ENCODE data around the gene MIEF2. TPM values are rescaled to one million over a fixed set of nuclear protein-coding genes. Genes with fewer than 3 reads are reported as not detected.

The MIEF2 gene
- total RNA-seq, 1 experiment from 2014 or later, result 19.4 TPM

DNA sequence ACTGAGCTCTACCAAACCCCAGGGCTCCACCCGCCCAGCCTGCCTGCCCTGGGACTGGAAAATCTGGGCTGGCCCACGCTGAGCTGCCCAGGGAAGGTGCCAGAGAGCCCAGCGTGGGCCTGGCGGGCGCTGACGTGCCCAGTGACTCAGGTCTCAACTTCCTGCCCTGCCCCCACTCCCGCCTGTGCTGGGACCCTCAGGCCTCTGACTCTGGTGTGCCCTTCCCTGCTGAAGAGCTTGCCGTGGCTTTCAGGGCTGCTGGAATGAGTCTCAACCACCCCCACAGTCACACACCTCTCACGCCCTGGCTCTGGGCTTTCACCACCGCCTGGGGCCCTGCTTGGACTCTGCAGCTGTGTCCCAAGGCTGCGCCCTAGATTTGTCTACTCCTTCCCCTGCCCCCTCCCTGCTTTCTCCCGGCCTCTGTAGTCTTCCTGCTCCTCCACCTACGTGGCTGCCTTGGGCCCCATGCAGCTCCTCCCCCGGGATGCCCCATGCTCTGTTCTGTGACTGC is 24.7 kb upstream of the MIEF2 start:
- DNase-seq (ENCODE audit: low spot score), result peak; percentile 84

DNA sequence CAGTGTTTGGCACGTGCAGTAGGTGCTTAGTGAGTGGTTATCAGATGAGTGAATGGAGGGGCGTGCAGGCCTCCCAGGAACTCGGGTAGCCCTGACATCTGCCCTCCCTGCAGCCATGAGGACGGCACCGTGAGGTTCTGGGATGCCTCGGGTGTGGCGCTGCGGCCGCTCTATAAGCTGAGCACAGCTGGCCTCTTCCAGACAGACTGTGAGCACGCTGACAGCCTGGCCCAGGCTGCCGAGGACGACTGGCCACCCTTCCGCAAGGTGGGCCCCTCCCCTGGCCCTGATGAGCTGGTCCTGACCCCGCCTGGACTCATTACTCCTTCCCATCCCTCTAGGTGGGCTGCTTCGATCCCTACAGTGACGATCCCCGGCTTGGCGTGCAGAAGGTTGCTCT is 24.0 kb upstream of the MIEF2 start:
- no peak for DNase-seq (ENCODE audit: low spot score)

DNA sequence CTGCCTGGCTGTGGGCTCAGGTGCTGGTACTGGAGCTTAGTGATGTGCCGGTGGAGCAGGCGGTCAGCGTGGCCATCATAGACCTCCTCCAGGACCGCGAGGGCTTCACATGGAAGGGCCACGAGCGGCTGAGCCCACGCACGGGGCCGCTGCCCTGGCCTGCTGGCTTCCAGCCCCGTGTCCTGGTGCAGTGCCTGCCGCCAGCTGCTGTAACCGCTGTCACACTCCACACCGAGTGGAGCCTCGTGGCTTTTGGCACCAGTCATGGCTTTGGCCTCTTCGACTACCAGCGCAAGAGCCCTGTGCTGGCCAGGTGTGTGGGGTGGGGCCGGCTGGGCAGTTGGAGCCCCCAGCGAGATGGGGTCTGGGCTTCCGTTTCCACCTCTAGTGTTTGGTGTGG is 23.0 kb upstream of the MIEF2 start:
- DNase-seq (ENCODE audit: low spot score), result no peak

DNA sequence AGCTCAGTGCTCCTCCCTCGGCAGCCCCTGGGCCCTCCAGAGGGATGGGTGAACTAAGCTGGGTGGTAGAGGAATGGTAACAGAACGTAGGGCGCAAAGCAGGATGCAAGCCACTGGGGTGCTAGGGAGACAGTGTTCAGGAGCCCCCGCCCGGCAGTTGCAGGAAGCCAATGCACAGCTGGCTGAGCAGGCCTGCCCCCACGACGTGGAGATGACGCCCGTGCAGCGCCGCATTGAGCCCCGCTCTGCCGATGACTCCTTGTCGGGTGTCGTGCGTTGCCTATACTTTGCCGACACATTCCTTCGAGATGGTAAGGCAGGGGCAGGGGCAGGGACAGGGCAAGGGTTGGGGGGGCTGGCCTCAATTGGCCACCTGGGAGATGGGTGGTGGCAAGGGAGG is 22.2 kb upstream of the MIEF2 start:
- DNase-seq (ENCODE audit: low spot score), result no peak

- DNase-seq (ENCODE audit: low spot score), result no peak
Observed at GRCh38 chr17:18240449-18240848, 20.0 kb upstream of the MIEF2 start.

DNA sequence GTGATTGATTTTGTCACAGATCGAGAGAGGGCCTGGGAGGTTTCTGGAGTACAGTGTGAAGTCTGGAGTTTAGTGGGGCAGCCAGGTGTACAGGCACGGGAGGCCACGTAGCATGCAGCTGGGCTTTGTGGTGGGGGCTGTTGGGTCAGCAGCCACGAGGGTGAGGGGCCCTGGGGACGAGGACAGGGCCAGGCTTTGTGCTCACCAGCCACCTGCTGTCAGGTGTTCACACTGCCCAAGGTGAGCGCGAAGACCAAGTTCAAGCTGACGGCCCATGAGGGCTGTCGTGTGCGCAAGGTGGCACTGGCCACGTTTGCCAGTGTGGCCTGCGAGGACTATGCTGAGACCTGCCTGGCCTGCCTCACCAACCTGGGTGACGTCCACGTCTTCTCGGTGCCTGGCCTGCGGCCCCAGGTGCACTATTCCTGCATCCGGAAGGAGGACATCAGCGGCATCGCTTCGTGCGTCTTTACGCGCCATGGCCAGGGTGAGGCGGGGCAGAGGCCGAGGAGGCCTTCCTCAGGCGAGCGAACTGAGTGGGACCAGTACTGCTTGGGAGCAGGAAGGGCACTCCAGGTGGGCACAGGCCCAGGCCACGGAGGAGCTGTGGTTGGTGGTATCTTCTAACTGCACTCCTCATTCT is 19.1 kb upstream of the MIEF2 start:
- no peak for DNase-seq (ENCODE audit: low spot score)

- DNase-seq (ENCODE audit: low spot score), result no peak
Observed at GRCh38 chr17:18245038-18245776, 15.3 kb upstream of the MIEF2 start.

DNA sequence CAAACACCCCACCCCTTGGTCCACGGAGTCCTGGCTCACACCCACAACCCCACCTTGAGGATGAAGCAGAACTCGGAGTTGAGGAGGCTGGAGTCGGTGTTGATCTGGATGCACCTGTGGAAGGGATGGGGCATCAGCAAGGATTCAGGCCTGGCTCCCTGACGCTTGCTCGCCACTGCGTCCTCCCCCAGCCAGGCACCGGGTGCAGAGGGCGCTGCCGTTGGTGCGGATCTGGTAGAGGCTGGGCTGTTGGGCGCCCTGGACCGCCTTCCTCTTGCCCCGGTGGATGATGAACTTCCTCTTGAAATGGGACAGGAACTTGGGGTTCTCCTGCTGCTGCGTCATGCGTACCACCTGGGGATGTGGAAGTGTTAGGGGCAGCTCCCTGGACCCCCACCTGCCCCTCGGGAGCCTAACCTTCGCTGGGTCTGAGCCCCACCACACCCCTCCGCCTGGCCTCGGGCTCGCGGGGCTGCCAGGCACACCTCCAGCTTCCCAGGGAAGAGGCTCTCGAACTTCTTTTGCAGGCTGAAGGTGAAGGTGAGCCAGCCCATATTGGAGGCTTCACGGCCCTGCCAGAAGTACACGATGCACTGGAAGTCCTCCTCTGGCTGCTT is 14.2 kb upstream of the MIEF2 start:
- no peak for DNase-seq (ENCODE audit: low spot score)

DNA sequence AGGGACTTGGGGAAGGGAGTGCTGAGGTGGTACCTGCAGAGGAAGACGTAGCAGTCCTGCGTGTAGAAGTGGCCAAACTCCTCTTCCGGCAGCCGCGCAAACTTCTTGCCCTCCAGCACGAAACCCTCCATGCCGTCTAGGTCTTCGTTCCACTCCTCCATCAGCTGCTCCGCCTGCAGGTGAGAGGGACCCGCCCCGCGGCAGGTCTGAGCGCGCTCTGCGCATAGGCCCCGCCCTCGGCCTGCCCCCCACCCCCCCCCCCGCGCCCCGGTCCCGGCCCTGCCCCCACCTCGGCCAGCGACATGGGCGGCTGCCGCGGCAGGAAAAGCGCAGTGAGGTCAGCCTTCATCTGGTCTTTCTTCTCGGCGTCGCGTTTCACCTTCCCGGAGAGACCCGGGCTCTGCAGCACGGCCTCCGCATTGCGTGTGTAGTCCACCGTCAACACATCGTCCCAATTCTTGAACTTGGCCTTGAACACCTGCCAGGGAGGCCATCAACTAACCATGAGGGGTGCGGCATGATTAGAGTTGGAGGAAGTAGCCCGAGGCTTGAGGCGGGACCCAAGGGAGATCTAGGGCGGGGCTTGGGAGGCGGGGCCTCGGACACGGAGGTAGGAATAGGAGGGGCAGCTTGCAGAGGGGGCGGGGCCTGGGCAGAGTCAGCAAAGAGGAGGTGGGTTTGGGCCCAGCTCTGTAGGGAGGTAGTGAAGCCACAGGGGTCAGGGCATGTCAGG is 13.4 kb upstream of the MIEF2 start:
- no peak for DNase-seq (ENCODE audit: low spot score)

- DNase-seq (ENCODE audit: low spot score), result no peak
Observed at GRCh38 chr17:18247613-18248001, 12.9 kb upstream of the MIEF2 start.

- peak; percentile 71 for DNase-seq (ENCODE audit: low spot score)
Observed at GRCh38 chr17:18248300-18248731, 12.1 kb upstream of the MIEF2 start.

GRCh38 chr17:18248811-18249210 is 11.7 kb upstream of the MIEF2 start:
- no peak for DNase-seq (ENCODE audit: low spot score)

DNA sequence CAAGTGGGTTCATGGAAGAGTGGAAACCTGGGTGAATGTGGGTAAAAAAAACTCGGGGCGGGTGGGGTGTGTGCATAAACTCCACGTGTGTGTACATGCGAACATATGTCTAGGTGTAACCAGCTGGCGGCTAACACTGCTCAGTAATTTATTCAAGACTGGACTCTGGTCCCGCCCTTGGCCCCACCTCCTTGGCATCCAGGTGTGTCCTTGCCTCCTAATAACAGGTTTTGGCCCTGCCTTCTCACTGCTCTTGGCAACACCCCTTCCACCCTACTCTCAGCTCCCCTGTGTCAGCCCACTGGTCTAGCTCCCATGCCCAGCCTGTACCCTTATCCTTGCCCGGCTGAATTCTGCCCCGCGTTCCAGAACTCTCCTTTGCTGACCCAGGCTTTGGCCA is 10.2 kb upstream of the MIEF2 start:
- DNase-seq (ENCODE audit: low spot score), result no peak

GRCh38 chr17:18250708-18251107 is 9.8 kb upstream of the MIEF2 start:
- DNase-seq (ENCODE audit: low spot score), result no peak

GRCh38 chr17:18251204-18251603 is 9.3 kb upstream of the MIEF2 start:
- no peak for DNase-seq (ENCODE audit: low spot score)

DNA sequence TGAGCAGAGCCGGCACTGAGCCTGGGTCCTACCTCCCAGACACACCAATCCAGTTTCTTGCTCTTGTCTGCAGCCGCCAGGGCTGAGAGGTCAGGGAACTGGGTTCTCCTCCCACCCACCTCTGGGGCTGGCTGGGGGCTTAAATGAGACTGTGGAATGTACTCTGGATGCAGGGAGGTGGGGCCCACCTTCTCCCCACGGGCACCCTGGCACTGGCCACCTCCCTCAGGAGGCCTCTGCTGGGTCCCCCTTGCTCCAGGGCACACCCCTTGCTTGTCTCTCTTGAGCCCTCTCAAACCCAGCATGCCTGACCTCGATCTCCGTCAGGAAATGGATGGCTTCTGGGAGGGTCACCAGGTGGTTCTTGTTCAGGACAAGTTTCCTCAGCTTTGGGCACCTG is 8.3 kb upstream of the MIEF2 start:
- no peak for DNase-seq (ENCODE audit: low spot score)

GRCh38 chr17:18253187-18253884 is 7.1 kb upstream of the MIEF2 start:
- no peak for DNase-seq (ENCODE audit: low spot score)

DNA sequence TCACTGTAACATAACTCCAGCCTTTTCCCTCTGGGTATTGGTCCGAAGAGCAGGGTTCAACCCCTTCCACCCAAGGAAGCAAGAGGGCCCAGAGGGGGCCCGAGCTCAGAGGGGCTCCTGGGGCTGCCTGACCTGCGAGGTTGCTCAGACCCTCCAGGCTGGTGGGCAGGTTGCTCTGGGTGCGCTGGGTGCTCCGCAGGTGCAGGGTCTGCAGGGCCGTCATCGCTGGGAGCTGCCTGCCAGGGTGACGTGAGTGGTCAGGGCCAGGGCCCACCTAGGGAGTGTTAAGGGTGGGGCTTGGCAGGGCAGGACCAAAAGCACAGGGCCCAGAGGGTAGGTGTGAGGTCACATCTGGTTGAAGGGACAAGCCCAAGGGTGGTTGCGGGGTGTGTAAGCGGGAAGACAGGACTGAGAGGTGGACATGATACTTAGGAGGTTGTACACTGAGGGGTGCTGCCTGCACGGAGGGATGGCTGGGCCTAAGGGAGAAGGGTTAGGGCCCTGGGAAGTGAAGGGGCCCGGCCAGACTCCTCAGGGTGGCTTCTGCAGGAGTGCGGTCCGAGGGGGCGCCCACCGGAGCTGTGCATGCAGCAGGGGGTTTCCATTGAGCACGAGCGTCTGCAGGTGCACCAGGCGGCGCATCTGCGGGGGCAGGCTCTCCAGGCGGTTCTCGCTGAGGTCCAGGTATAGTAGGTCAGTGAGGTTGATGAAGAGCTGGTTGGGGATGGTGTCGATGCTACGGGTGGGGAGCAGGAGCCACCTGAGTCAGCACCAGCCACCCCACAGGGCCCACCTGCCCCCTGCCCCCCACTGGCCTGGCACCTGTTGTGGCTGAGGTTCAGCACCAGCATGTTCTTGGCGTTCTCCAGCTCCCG is 6.3 kb upstream of the MIEF2 start:
- DNase-seq (ENCODE audit: low spot score), result no peak

DNA sequence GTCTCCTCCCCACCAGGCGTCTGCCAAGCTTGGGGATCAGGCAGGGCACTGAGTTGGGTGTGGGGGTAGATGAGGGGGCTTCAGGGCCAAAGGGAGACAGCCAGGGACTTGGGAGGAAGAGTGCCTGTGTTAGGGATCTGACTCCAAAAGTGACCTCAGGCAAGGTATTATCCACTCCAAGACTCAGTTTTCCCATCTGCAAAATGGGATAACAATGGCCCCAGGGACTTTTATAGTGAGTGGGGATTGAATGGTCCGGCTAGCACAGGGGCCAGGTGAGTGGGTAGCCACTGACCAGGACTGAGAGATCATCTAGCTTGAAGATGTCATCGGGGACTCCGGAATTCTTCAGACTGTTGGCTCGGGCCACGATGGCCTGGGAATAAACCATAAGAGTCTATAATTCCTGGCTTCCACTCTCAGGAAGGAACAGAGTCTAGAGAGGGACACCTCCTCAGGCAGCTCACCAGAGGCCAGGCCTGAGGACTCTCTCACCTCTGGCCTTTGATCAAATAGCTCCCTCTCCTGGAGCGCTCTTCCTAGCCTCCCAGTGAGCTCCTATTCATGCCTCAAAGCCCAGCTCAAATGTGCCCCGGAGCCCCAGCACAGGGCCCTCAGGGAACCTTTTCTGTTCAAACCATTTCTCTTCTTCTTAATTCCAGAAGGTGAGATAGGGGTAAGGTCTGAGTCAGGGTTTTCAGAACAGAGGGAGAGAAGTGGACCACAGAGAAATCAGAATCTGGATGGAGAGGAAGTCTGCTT is 5.4 kb upstream of the MIEF2 start:
- no peak for DNase-seq (ENCODE audit: low spot score)

DNA sequence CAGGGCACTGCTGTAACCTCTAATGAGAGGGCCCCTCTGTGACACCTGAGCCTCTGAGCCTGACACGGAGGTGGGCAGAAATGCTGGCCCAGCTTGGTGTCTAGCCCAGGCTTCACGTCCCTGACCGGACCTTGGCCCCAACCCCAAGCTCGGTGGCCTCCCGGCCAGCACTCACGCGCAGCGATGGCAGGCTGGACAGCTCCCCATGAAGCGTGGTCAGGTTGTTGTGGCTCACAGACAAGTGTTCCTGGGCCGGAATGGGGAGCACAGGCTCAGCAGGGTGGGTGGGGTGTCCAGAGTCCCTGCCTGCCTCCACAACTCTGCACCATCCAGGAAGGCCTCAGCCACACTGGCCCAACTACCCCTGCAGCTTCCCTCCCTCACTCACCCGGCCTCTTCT is 4.1 kb upstream of the MIEF2 start:
- DNase-seq (ENCODE audit: low spot score), result no peak

Data from A172 (cell line).